GM12864 (cell line): Measurements from ENCODE around the gene NRDC.

ENCODE experiments used
- DNase-seq: peaks from one replicate; pipeline ENCODE4 v3.0.0-alpha.2; 2011; ENCODE audit warnings: low read depth
- H3K4me3 ChIP-seq: 2 replicates; pipeline ENCODE4 v1.5.1; 2011; ENCODE audit warnings: mild to moderate bottlenecking, low read depth, low read length, control low read depth
- TF ChIP-seq, protein P1 (sequence below): IDR thresholded peaks from 2 replicates; pipeline ENCODE4 v1.5.1; 2011; ENCODE audit warnings: low read depth, mild to moderate bottlenecking, moderate library complexity, low read length, control low read depth, inconsistent platforms; ENCODE audit errors: missing control alignments

NRDC gene

DNA sequence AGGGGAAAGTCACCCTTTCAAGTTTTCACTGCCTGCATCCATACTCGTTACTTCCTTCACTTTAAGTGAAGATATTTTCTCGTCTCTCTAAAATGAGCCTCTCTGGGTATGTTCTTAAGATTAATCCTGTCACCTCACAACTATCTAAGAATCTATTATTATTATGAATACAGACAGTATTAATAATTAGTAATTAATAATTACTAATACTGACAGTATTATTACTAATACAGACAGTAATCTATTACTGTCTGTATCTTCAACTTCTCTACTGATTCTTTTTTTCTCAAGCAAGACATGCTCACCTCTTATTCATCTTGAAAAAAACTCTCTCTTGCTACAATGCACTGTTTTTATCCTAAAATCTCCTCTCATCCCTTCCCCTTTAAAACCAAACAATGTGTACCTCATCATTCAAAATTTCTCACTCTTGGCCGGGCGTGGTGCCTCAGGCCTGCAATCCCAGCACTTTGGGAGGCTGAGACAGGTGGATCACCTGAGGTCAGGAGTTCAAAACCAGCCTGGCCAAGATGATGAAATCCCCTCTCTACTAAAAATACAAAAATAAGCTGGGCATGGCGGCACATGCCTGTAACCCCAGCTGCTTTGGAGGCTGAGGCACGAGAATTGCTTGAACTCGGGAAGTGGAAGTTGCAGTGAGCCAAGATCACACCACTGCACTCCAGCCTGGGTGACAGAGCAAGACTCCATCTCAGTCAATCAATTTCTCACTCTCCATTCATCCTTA lies 7.8 kb downstream of the NRDC start:
- TF ChIP-seq, protein P1, sequence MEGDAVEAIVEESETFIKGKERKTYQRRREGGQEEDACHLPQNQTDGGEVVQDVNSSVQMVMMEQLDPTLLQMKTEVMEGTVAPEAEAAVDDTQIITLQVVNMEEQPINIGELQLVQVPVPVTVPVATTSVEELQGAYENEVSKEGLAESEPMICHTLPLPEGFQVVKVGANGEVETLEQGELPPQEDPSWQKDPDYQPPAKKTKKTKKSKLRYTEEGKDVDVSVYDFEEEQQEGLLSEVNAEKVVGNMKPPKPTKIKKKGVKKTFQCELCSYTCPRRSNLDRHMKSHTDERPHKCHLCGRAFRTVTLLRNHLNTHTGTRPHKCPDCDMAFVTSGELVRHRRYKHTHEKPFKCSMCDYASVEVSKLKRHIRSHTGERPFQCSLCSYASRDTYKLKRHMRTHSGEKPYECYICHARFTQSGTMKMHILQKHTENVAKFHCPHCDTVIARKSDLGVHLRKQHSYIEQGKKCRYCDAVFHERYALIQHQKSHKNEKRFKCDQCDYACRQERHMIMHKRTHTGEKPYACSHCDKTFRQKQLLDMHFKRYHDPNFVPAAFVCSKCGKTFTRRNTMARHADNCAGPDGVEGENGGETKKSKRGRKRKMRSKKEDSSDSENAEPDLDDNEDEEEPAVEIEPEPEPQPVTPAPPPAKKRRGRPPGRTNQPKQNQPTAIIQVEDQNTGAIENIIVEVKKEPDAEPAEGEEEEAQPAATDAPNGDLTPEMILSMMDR = no peak
- DNase-seq = no peak

DNA sequence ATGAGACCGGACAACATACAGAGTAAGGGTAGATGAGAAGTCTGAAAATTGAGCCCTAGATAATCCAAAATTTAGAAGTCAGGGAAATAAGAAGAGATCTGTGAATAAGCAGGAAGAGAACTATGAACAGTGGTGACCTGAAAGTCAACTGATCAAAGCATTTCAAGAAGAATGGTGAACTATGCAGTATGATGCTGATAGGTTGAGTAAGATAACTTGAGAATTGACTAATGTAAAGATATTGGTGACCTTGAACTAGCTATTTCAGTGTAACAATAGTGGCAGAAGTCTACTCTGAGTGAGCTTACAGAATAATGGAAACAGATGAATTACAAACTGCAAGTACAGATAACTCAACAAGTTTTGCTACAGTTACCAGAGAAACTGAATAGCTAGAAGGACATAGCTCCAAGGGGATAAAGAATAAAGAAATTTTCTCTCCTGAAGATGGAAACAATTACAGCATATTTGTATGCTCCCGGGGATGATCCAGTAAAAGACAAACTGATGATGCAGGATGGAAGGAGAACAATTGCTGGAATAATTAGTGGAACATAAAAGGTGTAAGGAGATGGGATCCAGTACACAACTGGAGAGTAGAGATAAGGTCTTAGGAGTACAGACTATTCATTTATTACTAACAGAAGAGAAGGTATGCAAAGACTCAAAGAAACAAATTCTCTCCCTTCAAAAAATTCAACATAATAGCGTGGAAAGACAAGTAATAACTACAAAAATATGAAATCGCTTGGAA lies 10.9 kb downstream of the NRDC start:
- TF ChIP-seq, protein P1 = no peak
- no peak overlapping the region for H3K4me3 ChIP-seq
- no peak for DNase-seq

More for the DNA sequence above, 7.8 kb downstream of the NRDC start:
- H3K4me3 ChIP-seq = no peak overlapping the region

DNA sequence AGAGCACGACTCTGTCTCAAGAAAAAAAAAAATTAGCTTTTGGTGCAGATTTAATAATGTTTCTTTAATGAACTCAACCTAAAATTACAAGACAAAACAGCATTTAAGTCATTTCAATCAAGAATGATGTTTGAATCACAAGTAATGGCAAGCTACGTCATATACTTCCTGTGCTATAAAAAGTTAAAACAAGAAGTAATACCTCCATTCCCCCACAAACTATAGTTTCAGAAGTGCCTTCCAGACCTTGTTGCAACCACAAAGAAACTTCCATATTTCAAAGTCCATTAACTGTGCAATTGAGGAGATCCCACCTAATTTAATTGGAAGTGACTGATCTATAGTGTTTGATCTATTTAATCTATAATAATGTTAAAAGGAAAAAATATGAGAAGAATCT lies 15.1 kb downstream of the NRDC start:
- DNase-seq = no peak
- H3K4me3 ChIP-seq = no peak overlapping the region
- TF ChIP-seq, protein P1 = no peak

DNA sequence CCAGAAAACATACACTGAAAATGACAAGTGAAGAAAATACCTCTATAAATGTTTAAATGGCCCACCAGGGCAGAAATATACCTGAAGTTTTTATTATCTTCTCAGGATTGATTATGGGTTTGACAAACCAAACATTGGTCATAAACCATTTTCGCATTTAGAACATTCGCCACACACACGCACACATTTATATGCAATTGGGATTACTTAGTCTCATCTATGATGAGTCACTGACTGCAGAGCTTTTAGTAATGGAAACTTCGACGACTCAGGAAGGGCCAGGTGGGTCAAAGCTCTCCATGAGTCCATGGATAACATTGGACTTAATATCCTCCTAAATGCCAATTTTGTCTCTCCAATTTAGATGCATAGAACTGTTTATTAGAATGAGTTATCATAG lies 16.9 kb downstream of the NRDC start:
- DNase-seq = no peak
- TF ChIP-seq, protein P1 = no peak
- no peak overlapping the region for H3K4me3 ChIP-seq

DNA sequence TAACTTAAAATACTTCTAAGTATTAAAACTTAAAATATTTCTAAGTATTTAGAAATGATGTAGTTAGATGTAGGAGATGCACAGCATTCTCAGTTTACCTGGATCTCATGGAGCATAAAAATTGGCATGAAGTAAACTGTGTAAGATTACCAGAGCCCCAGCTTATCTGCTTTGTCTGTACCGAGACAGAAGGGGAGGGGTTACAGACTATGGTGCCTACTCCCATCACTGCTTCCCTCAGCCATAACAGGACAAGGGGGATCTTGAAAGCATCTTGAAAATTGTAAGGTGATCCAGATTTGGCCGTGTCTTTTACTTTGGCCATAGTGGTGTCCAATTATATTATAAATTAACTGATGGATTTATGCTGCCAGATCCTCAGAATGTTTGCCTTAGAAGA lies 18.8 kb downstream of the NRDC start:
- no peak for DNase-seq
- no peak overlapping the region for H3K4me3 ChIP-seq
- TF ChIP-seq, protein P1 = no peak

DNA sequence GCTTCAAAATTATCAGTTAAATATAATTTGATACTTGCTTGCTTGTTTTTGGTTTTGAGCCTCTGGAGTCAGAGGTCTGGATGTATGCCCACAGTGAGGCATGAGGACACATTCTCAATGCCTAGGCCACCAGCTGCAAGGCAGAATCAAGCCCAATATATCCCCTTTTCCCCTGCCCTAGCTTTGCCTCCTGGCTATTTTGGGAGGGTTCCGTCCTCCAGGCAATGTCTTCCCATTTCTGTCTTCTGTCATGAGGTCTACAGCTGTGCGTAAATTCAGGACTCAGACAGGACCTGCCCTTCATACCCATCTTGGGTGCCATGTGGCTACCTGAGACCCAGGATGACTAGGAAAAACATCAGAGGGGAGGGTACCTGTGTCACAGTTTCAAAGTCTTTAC lies 19.2 kb downstream of the NRDC start:
- no peak overlapping the region for H3K4me3 ChIP-seq
- TF ChIP-seq, protein P1 = no peak
- DNase-seq = no peak
